H1 (cell line): ENCODE data around the gene EZH2. TPM values are rescaled to one million over a fixed set of nuclear protein-coding genes. Genes with fewer than 3 reads are reported as not detected.

Experiments used
- ATF3 ChIP-seq: IDR thresholded peaks from 2 replicates; pipeline ENCODE4 v1.6.1; 2011; ENCODE audit warnings: low read depth, mild to moderate bottlenecking, low read length; ENCODE audit not compliant: insufficient read depth
- JUND ChIP-seq: IDR thresholded peaks from 2 replicates; pipeline ENCODE4 v1.6.1; 2011; ENCODE audit warnings: mild to moderate bottlenecking, improper control_type of control experiment, low read length
- polyA plus RNA-seq, 7 experiments: library from polyadenylated mRNA; depleted of rRNA in 3 of 7; stranded (reverse) in 5 of 7; unstranded in 2 of 7; fragments of >200 nt in 5 of 7; fragments of 200-250 nt in 2 of 7; gene quantifications; 1 replicate in 5 of 7; 2 replicates in 1 of 7; 4 replicates in 1 of 7; pipeline versions ENCODE4 v1.2.1 to v1.2.3, GENCODE V29; 2011 to 2013; ENCODE audit warnings: missing spikeins in 2 of 7, mixed read lengths in 2 of 7
- total RNA-seq: library from RNA; stranded (reverse); fragmentation: NEBNext Ultra II Directional; extraction: Animal tissue kit (Norgen Biotek cat#: 25700); gene quantifications from 2 replicates; pipeline ENCODE4 v1.2.1, GENCODE V29; 2021

The EZH2 gene
- total and polyA plus RNA-seq, 2 of the 8 experiments (the other 6 are each of a cell fraction or from before 2014, with no cell fraction given): 28.9 to 49.0 TPM

GRCh38 chr7:148867596-148868377 lies 16.3 kb downstream of the EZH2 start (continued):
- TF ChIP-seq JUND: no peak
- TF ChIP-seq ATF3: no peak
